NCI-H2227 (cell line): ENCODE measurements around the gene STAC3.

Experiments
- DNase-seq: peaks from one replicate; lab custom pipeline; 2025; ENCODE audit not compliant: unreplicated experiment; lab: John Stamatoyannopoulos, UW

Gene STAC3

DNA sequence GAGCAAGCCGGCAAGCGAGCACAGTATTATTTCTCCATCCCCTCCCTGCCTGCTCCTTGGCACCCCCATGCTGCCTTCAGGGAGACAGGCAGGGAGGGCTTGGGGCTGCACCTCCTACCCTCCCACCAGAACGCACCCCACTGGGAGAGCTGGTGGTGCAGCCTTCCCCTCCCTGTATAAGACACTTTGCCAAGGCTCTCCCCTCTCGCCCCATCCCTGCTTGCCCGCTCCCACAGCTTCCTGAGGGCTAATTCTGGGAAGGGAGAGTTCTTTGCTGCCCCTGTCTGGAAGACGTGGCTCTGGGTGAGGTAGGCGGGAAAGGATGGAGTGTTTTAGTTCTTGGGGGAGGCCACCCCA lies 38.3 kb downstream of the STAC3 start:
- DNase-seq = no peak

DNA sequence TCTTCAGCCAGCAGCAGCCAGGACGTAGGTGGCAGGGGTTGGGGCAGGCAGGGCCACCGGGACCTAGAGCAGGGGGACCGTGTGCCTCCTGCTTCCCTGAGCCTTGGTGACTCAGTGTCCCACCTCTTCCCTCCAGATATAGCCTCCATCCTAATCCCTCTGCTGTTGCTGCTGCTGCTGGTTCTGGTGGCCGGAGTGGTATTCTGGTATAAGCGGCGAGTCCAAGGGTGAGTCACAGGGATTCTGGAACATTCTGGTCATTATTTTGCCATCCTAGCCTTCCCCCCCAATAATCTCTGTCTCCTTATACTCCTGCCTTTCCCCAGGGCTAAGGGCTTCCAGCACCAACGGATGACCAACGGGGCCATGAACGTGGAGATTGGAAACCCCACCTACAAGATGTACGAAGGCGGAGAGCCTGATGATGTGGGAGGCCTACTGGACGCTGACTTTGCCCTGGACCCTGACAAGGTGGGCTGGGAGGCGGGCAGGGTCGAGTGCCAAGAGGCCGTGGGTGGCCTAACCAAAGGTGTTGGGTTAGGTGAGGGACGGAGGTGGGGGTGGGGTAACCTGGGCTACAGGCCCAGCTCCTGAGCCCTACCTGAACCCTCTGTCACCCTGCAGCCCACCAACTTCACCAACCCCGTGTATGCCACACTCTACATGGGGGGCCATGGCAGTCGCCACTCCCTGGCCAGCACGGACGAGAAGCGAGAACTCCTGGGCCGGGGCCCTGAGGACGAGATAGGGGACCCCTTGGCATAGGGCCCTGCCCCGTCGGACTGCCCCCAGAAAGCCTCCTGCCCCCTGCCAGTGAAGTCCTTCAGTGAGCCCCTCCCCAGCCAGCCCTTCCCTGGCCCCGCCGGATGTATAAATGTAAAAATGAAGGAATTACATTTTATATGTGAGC lies 38.9 kb downstream of the STAC3 start:
- no peak for DNase-seq

DNA sequence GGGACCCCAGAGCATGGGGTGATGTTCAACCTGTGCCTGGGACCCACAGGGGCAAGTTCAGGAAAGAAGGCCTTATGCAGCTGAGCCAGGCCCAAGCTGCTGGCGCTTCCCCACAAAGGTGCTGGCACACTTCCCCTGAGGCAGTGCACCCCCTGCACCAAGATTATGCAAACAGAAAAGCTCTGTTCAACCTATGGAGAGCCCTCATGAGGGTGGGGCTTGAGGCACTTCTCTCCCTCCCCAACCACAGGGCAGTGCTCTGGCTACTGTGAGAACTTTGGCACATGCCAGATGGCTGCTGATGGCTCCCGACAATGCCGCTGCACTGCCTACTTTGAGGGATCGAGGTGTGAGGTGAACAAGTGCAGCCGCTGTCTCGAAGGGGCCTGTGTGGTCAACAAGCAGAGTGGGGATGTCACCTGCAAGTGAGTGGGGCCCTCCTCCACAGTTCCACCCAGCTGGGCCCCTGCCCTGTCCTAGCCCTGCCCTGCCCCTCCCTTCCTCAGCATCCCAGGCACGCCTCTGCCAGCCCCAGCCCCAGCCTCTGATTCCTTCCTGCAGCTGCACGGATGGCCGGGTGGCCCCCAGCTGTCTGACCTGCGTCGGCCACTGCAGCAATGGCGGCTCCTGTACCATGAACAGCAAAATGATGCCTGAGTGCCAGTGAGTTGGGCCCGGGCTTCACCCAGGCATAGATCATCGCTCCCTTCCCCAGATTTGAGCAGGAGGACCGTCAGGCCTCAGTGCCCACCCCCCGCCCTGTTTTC lies 39.9 kb downstream of the STAC3 start:
- no peak for DNase-seq

DNA sequence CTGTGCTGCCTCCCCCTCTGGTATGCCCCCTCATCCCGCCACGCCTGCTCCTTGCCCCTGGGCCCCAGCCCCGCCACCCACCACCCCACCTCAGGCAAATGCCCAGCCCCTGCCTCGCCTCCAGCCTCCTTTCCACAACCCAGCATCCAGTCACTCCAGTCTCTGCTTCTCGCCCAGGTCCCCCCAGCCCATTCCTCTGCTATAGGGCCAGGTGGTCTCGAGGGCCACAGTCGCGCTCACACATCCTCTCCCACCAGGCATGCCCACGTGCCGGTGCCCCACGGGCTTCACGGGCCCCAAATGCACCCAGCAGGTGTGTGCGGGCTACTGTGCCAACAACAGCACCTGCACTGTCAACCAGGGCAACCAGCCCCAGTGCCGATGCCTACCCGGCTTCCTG lies 40.5 kb downstream of the STAC3 start:
- DNase-seq = no peak

DNA sequence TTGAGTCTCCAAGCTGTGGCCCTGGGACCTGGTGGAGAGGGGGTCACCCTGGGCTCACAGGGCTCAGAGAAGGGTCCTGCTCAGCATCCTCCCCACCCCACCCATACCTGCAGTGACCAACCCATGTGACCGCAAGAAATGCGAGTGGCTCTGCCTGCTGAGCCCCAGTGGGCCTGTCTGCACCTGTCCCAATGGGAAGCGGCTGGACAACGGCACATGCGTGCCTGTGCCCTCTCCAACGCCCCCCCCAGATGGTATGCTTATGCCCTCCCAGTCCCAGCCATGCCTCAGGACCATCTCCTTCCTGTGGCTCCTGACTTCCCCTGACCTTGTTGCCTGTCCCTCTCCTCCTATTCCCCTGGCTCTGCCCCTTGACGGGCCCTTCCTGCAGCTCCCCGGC lies 41.1 kb downstream of the STAC3 start:
- no peak for DNase-seq

DNA sequence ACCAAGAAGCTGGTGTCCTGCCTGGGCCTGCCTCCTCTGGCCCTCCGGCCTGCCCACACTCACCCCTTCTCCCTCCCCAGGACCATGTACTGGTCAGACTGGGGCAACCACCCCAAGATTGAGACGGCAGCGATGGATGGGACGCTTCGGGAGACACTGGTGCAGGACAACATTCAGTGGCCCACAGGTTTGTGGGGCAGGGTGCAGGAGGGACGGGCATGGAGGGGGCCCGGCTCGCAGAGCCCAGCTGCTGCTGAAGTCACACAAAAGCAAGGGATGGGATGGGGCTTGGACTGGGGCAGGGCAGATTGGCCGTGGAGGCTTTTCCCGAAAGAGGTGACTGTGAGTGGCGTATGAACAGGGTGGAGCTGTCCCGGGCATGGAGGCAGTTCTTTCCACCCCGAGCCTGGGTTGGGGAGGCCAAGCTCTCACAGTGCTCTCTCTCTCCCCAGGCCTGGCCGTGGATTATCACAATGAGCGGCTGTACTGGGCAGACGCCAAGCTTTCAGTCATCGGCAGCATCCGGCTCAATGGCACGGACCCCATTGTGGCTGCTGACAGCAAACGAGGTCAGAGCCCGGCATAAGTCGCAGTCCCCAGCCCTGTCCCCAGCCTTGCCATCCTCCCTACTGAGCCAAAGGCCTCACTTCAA lies 42.2 kb downstream of the STAC3 start:
- no peak for DNase-seq

DNA sequence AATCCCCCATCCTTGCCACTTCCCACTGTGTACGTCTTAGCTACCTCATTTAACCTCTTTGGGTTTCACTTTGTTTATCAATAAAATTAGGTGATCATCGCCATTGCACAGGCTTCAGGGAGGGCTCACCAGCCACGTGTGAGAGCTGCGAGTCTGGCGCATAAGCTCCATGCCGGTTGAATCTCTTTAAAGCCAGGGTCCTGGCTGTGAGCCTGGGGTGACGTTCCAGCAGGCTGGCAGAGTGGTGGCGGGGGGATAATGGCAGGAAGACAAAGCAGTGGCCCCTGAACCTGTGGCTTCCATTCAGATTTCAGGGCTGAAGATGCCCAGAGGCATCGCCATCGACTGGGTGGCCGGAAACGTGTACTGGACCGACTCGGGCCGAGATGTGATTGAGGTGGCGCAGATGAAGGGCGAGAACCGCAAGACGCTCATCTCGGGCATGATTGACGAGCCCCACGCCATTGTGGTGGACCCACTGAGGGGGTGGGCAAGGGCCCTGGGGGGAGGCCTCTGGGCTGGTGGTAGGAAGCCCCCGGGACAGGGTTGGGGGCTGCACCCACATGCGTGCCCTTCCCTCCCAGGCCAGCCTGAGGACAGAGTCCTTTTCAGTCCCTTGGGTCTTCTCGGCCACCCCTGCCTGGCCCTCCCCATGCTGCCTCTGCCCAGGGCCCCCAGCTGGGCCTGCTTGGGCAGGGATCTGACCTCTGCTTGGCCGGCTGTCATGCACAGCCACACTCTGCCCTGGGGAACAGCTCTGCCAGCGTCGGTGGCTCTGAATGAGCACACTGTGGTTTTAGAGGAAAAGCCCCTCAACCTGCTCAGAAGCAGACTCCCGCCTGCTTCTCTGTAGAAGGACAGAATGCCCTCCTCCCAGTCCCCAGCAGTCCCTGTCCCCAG lies 43.0 kb downstream of the STAC3 start:
- no peak for DNase-seq

DNA sequence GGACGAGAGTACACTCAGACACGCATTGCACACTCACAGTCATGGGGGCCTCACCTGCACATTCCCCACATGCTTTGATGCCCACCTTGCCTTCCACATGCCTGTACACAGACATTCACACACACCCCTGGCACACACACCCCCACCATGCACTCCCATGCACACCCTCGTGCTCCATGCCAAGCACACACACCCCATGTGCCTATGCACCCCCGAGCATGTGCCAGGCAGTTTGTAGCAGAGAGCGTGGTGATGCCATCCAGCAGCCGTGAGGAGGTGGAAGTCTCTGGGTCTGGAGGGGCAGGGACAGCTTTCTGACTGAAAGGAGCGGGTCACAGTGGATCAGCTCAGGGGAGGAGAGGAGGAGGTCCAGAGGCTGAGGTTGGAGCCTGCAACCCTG lies 45.1 kb downstream of the STAC3 start:
- DNase-seq = no peak

DNA sequence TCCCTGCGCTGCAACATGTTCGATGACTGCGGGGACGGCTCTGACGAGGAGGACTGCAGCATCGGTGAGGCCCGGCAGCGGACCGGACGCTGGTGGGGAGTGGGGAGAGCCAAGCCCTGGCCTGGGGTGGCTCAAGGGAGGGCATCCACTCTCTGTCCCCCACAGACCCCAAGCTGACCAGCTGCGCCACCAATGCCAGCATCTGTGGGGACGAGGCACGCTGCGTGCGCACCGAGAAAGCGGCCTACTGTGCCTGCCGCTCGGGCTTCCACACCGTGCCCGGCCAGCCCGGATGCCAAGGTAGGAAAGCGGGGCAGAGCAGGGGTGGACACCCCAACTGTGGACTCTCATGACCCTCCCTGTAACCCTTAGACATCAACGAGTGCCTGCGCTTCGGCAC lies 45.8 kb downstream of the STAC3 start:
- no peak for DNase-seq

DNA sequence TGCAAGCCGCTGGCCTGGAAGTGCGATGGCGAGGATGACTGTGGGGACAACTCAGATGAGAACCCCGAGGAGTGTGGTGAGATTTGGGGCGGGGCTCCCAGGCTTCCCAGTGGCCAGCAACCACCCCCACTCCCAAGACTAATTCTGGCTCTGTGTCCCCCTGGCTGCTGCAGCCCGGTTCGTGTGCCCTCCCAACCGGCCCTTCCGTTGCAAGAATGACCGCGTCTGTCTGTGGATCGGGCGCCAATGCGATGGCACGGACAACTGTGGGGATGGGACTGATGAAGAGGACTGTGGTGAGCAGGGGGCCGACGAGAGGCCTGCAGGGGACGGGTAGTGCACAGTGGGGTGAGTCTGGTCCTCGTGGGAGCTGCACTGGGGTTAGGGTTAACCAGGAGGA lies 46.5 kb downstream of the STAC3 start:
- DNase-seq = no peak

DNA sequence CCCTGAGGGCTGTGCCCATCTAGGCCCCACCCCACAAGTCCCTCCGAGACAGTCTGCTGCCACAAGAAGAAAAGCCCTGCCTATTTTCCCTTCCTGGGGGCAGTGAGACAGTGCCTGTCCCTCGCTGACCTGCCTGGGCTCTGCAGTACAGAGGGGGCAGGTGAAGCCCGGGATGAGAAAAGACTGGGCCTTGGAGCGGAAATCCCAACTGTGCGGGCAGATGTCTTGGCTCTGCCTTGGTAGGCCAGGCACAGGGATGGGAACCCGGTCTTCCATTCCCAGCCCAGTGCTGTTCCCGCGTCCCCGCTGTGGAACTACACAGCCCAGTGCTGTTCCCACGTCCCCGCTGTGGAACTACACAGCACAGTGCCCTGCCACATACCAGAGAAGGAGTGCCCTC lies 47.2 kb downstream of the STAC3 start:
- no peak for DNase-seq

DNA sequence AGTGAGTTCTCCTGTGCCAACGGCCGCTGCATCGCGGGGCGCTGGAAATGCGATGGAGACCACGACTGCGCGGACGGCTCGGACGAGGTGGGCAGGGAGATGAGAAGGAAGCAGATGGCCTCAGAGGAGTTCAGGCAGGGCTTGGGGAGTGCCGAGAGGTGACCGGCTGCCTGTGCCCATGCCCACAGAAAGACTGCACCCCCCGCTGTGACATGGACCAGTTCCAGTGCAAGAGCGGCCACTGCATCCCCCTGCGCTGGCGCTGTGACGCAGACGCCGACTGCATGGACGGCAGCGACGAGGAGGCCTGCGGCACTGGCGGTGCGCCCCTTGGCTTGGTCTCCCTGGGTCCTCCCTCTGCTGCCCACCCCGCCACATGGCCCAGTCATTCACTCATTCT lies 47.8 kb downstream of the STAC3 start:
- no peak for DNase-seq

DNA sequence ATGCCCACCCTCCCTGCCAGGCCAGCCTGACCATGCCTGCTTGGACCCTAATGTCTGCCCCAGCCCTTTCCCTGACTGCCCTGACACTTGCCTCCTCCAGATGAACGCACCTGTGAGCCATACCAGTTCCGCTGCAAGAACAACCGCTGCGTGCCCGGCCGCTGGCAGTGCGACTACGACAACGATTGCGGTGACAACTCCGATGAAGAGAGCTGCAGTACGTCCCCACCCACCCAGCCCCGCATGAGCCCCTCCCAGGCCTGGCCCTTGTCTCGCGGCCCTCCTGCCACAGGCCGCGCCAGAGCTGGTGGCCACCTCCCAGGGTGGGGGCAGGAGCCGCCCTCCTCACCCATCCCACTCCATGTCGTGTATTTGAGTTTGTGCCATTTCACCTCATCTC lies 48.7 kb downstream of the STAC3 start:
- no peak for DNase-seq

DNA sequence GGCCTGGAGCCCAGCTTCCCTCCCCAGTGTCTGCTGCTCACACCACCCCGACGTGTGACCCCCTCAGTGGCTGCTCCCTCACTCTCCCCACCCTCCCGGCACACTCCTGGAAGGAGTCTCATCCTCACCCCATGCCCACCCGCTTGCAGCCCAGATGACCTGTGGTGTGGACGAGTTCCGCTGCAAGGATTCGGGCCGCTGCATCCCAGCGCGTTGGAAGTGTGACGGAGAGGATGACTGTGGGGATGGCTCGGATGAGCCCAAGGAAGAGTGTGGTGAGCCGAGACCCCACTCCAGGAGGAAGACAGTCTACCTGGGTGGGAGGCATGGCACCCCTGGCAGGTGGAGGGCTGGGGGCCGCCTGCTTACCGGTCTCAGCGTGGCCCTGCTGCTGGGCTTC lies 49.4 kb downstream of the STAC3 start:
- no peak for DNase-seq

DNA sequence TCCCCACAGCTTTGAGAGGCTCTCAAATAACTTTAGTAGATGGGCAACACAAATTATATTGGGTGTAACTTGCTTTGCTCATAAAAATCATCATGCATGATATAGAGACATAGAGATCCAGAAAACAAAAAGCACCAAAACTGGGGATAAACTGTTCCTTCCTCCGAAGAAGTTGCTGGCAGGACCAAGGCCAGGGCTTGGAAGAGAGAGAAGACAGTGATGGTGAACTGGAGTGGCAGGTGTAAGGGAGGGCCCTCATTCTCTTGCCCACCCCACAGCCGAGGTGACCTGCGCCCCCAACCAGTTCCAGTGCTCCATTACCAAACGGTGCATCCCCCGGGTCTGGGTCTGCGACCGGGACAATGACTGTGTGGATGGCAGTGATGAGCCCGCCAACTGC lies 49.8 kb downstream of the STAC3 start:
- no peak for DNase-seq

DNA sequence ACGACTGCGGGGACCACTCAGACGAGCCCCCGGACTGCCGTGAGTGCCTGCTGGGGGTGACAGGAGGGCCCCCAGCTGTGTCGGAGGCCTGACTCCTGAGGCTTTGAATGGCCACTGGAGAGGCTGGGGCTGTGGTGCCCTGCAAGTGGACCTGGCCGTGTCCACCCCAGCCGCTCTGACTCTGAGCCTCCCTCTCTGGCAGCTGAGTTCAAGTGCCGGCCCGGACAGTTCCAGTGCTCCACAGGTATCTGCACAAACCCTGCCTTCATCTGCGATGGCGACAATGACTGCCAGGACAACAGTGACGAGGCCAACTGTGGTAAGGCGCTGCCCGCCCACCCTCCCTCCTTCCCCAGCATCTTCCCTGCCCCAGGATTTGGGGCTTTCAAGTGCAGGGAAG lies 50.5 kb downstream of the STAC3 start:
- DNase-seq = no peak

DNA sequence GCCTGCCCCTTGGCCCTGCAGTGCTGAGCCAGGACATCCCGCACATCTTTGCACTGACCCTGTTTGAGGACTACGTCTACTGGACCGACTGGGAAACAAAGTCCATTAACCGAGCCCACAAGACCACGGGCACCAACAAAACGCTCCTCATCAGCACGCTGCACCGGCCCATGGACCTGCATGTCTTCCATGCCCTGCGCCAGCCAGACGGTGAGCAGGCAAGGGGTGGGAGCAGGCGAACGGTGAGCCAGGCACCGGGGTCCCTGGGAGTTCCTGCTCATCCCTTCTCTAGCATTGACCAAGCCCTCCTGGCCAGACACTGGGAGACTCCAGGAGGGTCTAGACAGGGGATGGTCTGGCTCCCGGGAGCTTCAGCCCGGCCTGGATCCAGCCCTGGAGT lies 51.8 kb downstream of the STAC3 start:
- no peak for DNase-seq

DNA sequence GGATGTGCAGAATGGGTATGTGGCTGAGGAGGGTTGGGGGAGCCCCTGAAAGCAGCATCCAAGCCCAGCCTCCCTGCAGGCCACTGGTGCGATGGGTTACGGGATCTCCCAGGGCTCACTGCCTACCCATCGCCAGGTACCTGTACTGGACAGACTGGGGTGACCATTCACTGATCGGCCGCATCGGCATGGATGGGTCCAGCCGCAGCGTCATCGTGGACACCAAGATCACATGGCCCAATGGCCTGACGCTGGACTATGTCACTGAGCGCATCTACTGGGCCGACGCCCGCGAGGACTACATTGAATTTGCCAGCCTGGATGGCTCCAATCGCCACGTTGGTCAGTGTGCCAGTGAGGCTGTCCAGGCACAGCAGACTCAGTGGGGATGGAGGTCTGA lies 52.7 kb downstream of the STAC3 start:
- DNase-seq = no peak

DNA sequence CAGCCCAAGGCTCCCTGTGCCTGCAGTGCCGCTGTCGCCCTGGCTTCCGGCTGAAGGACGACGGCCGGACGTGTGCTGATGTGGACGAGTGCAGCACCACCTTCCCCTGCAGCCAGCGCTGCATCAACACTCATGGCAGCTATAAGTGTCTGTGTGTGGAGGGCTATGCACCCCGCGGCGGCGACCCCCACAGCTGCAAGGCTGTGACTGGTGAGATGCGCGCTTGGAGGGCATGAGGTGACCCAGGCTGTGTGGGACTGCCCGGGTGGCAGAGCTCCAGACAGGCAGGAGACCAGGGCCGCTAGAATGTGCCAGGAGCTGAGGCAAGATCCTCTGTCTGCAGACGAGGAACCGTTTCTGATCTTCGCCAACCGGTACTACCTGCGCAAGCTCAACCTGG lies 54.0 kb downstream of the STAC3 start:
- no peak for DNase-seq

DNA sequence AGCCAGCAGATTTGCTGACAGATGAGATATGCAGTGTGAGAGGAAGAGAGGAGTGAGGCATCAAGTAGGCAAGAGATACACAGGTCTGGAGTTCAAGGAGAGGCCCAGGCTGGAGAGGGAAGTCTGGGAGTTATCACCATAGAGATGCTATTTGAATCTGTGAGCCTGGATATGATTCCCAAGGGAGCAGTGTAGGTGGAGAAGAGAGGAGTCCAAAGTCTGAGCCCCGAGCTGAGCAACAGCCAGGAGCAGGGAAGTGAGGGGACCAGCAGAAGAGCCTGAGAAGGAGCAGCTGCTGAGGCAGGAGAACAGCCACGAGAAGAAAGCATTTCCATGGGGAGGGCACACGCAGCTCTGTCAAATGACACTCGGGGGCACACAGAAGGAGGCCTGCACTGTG lies 54.5 kb downstream of the STAC3 start:
- DNase-seq = no peak
